A549 (cell line): ENCODE measurements around the gene EGFLAM. TPM values are rescaled to one million over a fixed set of nuclear protein-coding genes. Genes with fewer than 3 reads are reported as not detected.

Experiments used
- ATAC-seq, 2 experiments: fragments of 200-7000 bp in 1 of 2; fragments of >200 bp in 1 of 2; cut with Nextera tagmentation in 1 of 2; cut with Tn5 transposase in 1 of 2; 3 replicates each; pipeline versions ENCODE4 v1.8.0 to v1.9.1; 2018 to 2020; ENCODE audit warnings: mild to moderate bottlenecking in 1 of 2, moderate library complexity in 1 of 2
- CTCF ChIA-PET: fragments of 300-600 bp; sonication (Branson Sonifier 250); formaldehyde crosslinking; extraction: SDS; loops from one replicate; lab custom pipeline; 2021; ENCODE audit warnings: antibody characterized with exemption, inconsistent platforms; lab: Yijun Ruan, JAX
- POLR2A ChIA-PET: fragments of 350-600 bp; formaldehyde crosslinking; extraction: SDS; loops from one replicate; lab custom pipeline; 2021; ENCODE audit warnings: antibody characterized with exemption, inconsistent platforms; lab: Yijun Ruan, JAX
- DNase-seq, 2 experiments: peaks; one replicate each; pipeline versions ENCODE4 v3.0.0 to v3.0.0-alpha.2; 2011 to 2016; ENCODE audit warnings: low read depth in 1 of 2, low spot score in 1 of 2
- FAIRE-seq: peaks from 2 replicates; lab custom pipeline; 2011; peaks lifted over from hg19 to GRCh38; lab: Jason Lieb, UNC
- H3K27ac ChIP-seq, 2 experiments: fragments of >200 bp; sonication (Bioruptor Twin); formaldehyde crosslinking; 3 replicates each; pipeline ENCODE4 v1.5.1; 2016 to 2017
- H3K4me1 ChIP-seq: fragments of >200 bp; sonication (Bioruptor Twin); formaldehyde crosslinking; 3 replicates; pipeline ENCODE4 v1.6.1; 2016
- H3K4me2 ChIP-seq: fragments of >200 bp; sonication (Bioruptor Twin); formaldehyde crosslinking; 3 replicates; pipeline ENCODE4 v1.6.1; 2016
- H3K4me3 ChIP-seq: fragments of >200 bp; sonication (Bioruptor Twin); formaldehyde crosslinking; 3 replicates; pipeline ENCODE4 v1.5.1; 2016
- H3K9me3 ChIP-seq: fragments of >200 bp; sonication (Bioruptor Twin); formaldehyde crosslinking; 3 replicates; pipeline ENCODE4 v1.6.1; 2016
- CHD2 ChIP-seq: fragments of 150-350 bp; IDR thresholded peaks from 2 replicates; pipeline ENCODE4 v1.6.1; 2014; ENCODE audit warnings: low read length; ENCODE audit not compliant: partially characterized antibody
- E2F6 ChIP-seq: IDR thresholded peaks from 2 replicates; pipeline ENCODE4 v1.6.1; 2012; ENCODE audit warnings: low read depth, borderline replicate concordance
- EHF ChIP-seq: fragments of 250-450 bp; sonication (Bioruptor Pico); IDR thresholded peaks from 2 replicates; pipeline ENCODE4 v1.5.0; 2020; ENCODE audit warnings: mild to moderate bottlenecking
- EHMT2 ChIP-seq: fragments of 200-600 bp; sonication (generic); IDR thresholded peaks from 2 replicates; pipeline ENCODE4 v1.6.1; 2016; ENCODE audit warnings: antibody characterized with exemption, low read depth, mild to moderate bottlenecking, moderate library complexity
- ELK1 ChIP-seq: fragments of 150-350 bp; IDR thresholded peaks from 2 replicates; pipeline ENCODE4 v1.6.1; 2014; ENCODE audit warnings: low read depth, mild to moderate bottlenecking, low read length
- ESRRA ChIP-seq: fragments of 150-350 bp; IDR thresholded peaks from 2 replicates; pipeline ENCODE4 v1.6.1; 2014; ENCODE audit warnings: mild to moderate bottlenecking, low read length, borderline replicate concordance
- FOSB ChIP-seq: fragments of 250-450 bp; sonication (Bioruptor Pico); IDR thresholded peaks from 2 replicates; pipeline ENCODE4 v1.5.0; 2020; ENCODE audit warnings: mild to moderate bottlenecking, moderate library complexity
- FOSL2 ChIP-seq, 2 experiments: fragments of 450-650 bp in 1 of 2; fragments of >200 bp in 1 of 2; sonication (Bioruptor Twin) in 1 of 2; formaldehyde crosslinking; IDR thresholded peaks; 2 replicates each; pipeline versions ENCODE4 v1.5.0 to v1.6.1; 2016 to 2020; ENCODE audit warnings: mild to moderate bottlenecking in 1 of 2, moderate library complexity in 1 of 2
- FOXS1 ChIP-seq: fragments of 250-450 bp; sonication (Bioruptor Pico); IDR thresholded peaks from 2 replicates; pipeline ENCODE4 v1.5.0; 2020; ENCODE audit warnings: mild to moderate bottlenecking, moderate library complexity
- GATA3 ChIP-seq: IDR thresholded peaks from 2 replicates; pipeline ENCODE4 v1.6.1; 2012; ENCODE audit warnings: borderline replicate concordance
- HEYL ChIP-seq: fragments of 250-450 bp; sonication (Bioruptor Pico); IDR thresholded peaks from 2 replicates; pipeline ENCODE4 v1.8.0; 2021; ENCODE audit warnings: mild to moderate bottlenecking, moderate library complexity
- HOXB13 ChIP-seq: fragments of 250-450 bp; sonication (Bioruptor Pico); IDR thresholded peaks from 2 replicates; pipeline ENCODE4 v1.5.0; 2020; ENCODE audit warnings: low read depth, mild to moderate bottlenecking, moderate library complexity
- JUN ChIP-seq, 2 experiments: fragments of >200 bp; sonication (Bioruptor Twin); formaldehyde crosslinking; IDR thresholded peaks; 2 replicates in 1 of 2; 3 replicates in 1 of 2; pipeline ENCODE4 v1.6.1; 2016 to 2017
- KDM1A ChIP-seq: fragments of 200-600 bp; sonication (generic); IDR thresholded peaks from 2 replicates; pipeline ENCODE4 v1.6.1; 2016; ENCODE audit warnings: low read depth, mild to moderate bottlenecking
- KDM5A ChIP-seq: fragments of 200-600 bp; sonication (generic); IDR thresholded peaks from 2 replicates; pipeline ENCODE4 v1.6.1; 2016; ENCODE audit warnings: antibody characterized with exemption, mild to moderate bottlenecking
- MAFK ChIP-seq: fragments of 450-650 bp; IDR thresholded peaks from 2 replicates; pipeline ENCODE4 v1.6.1; 2014; ENCODE audit not compliant: partially characterized antibody
- MAX ChIP-seq: IDR thresholded peaks from 2 replicates; pipeline ENCODE4 v1.6.1; 2012
- MYC ChIP-seq: IDR thresholded peaks from 2 replicates; pipeline ENCODE4 v1.6.1; 2012; ENCODE audit warnings: mild to moderate bottlenecking, inconsistent platforms, low read length, improper control_type of control experiment, borderline replicate concordance
- NR3C1 ChIP-seq: fragments of >200 bp; sonication (Bioruptor Twin); formaldehyde crosslinking; IDR thresholded peaks from 3 replicates; pipeline ENCODE4 v1.6.1; 2017
- PHF8 ChIP-seq: fragments of 200-600 bp; sonication (generic); IDR thresholded peaks from 2 replicates; pipeline ENCODE4 v1.6.1; 2016; ENCODE audit warnings: low read depth, mild to moderate bottlenecking, antibody characterized with exemption, moderate library complexity, borderline replicate concordance
- RARB ChIP-seq: fragments of 250-450 bp; sonication (Bioruptor Pico); IDR thresholded peaks from 2 replicates; pipeline ENCODE4 v1.8.0; 2021; ENCODE audit warnings: mild to moderate bottlenecking, moderate library complexity
- RFX5 ChIP-seq: fragments of 450-650 bp; IDR thresholded peaks from 2 replicates; pipeline ENCODE4 v1.7.1; 2014; ENCODE audit warnings: antibody characterized with exemption, mild to moderate bottlenecking, moderate library complexity
- RNF2 ChIP-seq: fragments of 200-600 bp; sonication (generic); IDR thresholded peaks from 2 replicates; pipeline ENCODE4 v1.6.1; 2016; ENCODE audit warnings: low read depth, mild to moderate bottlenecking, antibody characterized with exemption, moderate library complexity, borderline replicate concordance
- TP53 ChIP-seq: fragments of 250-450 bp; sonication (Bioruptor Pico); IDR thresholded peaks from 2 replicates; pipeline ENCODE4 v1.5.0; 2021; ENCODE audit warnings: mild to moderate bottlenecking, moderate library complexity
- ZFP36 ChIP-seq: fragments of 450-650 bp; IDR thresholded peaks from 2 replicates; pipeline ENCODE4 v1.6.1; 2014; ENCODE audit warnings: borderline replicate concordance; ENCODE audit not compliant: partially characterized antibody
- ZNF302 ChIP-seq: fragments of 250-450 bp; sonication (Bioruptor Pico); IDR thresholded peaks from 2 replicates; pipeline ENCODE4 v1.9.0; 2021; ENCODE audit warnings: inconsistent platforms, mild to moderate bottlenecking, moderate library complexity
- ZSCAN20 ChIP-seq: fragments of 250-450 bp; sonication (Bioruptor Pico); IDR thresholded peaks from 2 replicates; pipeline ENCODE4 v1.8.0; 2022; ENCODE audit warnings: mild to moderate bottlenecking, moderate library complexity
- WGBS: methylation state at CpG from one replicate; pipeline ENCODE4 v1.1.6; 2017; ENCODE audit errors: missing lambda C conversion rate; 5-methylcytosine and 5-hydroxymethylcytosine counted together
- polyA plus RNA-seq, 4 experiments: library from polyadenylated mRNA; depleted of rRNA in 3 of 4; stranded (reverse); fragments of >200 nt; fragmentation: RNase III in 1 of 4; extraction: RNeasy Plus Mini Kit Qiagen cat#74134 plus additional on column Dnase treatment in 1 of 4; gene quantifications; 2 replicates in 3 of 4; 3 replicates in 1 of 4; pipeline ENCODE4 v1.2.3, GENCODE V29; 2011 to 2017

The EGFLAM gene
- polyA plus RNA-seq, 2 of the 4 experiments (the other 2 are of a cell fraction), result 0.13 TPM; not detected in 1

GRCh38 chr5:38289457-38289856, 31.1 kb downstream of the EGFLAM start:
- POLR2A ChIA-PET, result no interaction called here
- no peaks in the 10 kb centered on the region for H3K9me3 ChIP-seq
- no peak overlapping the region for H3K4me2 ChIP-seq
- no peak overlapping the region for H3K27ac ChIP-seq
- ATAC-seq (no peak), DNase-seq (no peak), FAIRE-seq (no peak)
- TF ChIP-seq PHF8 (no peak), RFX5 (no peak), KDM5A (no peak), JUN (IDR thresholded peaks at IDR 0.05) (no peak), ESRRA (no peak), MAX (no peak), ELK1 (no peak), NR3C1 (no peak), RNF2 (no peak), HOXB13 (CRISPR knock-in tag) (no peak), GATA3 (no peak), MAFK (no peak), MYC (no peak), ZSCAN20 (CRISPR knock-in tag) (no peak), CHD2 (no peak)
- H3K4me3 ChIP-seq, result no peak overlapping the region
- no peaks in the 10 kb centered on the region for H3K4me1 ChIP-seq
- WGBS, result 48% methylated on average over 4 of the region's 4 CpGs
- CTCF ChIA-PET, result interaction anchor here (4.3 kb wide), 1 partner anchor 24 kb away, joined by 24 read pairs; no protein-coding TSS in a partner anchor

DNA sequence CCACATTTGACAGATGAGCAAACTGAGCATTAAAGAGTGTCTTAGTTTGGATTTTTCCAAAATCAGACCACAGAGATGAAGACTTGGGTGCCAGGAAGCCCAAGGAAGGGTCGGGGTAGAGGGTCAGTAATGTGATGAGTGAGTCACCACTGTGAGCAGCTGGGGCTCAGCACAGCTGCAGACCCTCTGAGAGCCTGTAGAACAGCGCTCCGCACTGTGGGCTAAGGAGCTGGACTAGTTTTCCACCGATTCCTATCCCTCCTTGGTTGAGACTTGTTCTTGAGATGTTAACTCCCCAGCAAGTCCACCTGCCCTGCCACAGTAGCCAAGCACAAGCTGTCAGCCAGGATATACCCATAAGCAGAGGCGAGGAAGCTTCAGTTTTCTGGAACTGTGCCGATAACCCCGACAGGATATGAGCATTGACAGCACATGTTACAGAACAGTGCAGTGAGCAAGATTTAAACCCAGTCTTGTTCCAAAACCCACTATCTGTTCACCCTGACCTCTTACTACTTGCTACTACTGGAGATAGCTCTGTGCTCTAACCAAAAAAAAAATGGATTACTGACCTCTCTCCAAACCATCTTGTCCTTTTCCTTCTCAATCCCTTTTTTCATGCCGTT, 31.8 kb downstream of the EGFLAM start:
- DNase-seq (no peak), FAIRE-seq (no peak), ATAC-seq (no peak)
- no peaks in the 10 kb centered on the region for H3K4me1 ChIP-seq
- H3K4me3 ChIP-seq, result no peak overlapping the region
- TF ChIP-seq HEYL (no peak), TP53 (no peak), FOSB (CRISPR knock-in tag) (no peak), JUN (IDR thresholded peaks at IDR 0.05) (no peak), EHF (CRISPR knock-in tag) (no peak), RNF2 (no peak), RARB (no peak), ZNF302 (CRISPR knock-in tag) (no peak), ZFP36 (no peak), FOSL2 (IDR thresholded peaks at IDR 0.05) (no peak), FOSL2 (CRISPR knock-in tag; IDR thresholded peaks at IDR 0.05) (no peak), FOXS1 (CRISPR knock-in tag) (no peak), CHD2 (no peak), KDM1A (no peak), EHMT2 (no peak), RFX5 (no peak), E2F6 (no peak)
- no peak overlapping the region for H3K4me2 ChIP-seq
- CTCF ChIA-PET, result no interaction called here
- no peak overlapping the region for H3K27ac ChIP-seq
- WGBS, result 48% methylated on average over 8 of the region's 8 CpGs
- no peaks in the 10 kb centered on the region for H3K9me3 ChIP-seq
- POLR2A ChIA-PET, result no interaction called here
